GM10266 (cell line): Measurements from ENCODE around the gene ZNF354B.
"Not testable (repeated sequence)": the region's sequence is repeated elsewhere in the genome, so short reads cannot be mapped to it uniquely, and the experiment has no call there.

Experiments used
- DNase-seq: peaks from one replicate; pipeline ENCODE4 v3.0.0; 2012; ENCODE audit errors: extremely low spot score
- TF ChIP-seq, protein P1 (sequence below): IDR thresholded peaks from 2 replicates; pipeline ENCODE4 v1.5.1; 2012; ENCODE audit warnings: mild to moderate bottlenecking, low read depth; ENCODE audit not compliant: control insufficient read depth, insufficient read depth; ENCODE audit errors: missing control alignments

Gene ZNF354B

GRCh38 chr5:178854284-178854683 is 5.5 kb upstream of the ZNF354B start:
- no peak for DNase-seq

DNA sequence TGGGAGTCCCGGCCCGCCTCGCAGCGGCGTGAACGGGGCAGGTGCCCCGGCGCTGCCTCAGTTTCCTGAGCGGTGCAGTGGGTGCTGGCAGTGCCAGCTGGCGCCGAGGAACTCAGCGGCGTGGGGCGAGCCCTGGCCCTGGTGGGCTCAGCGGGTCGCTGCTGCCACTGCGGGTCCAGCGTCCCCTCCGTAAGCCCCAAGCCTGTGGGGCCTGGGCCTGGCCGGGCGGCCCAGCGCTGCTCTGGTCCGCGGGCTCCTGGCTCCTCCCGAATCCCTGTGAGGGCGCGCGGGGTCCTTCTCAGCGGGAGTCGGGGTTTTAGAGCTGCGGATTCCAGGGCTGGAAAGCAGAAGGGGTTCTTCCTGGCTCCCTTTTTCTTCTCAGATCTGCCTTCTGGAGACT is 862 bp downstream of the ZNF354B start:
- not testable (repeated sequence) for DNase-seq

More at GRCh38 chr5:178854284-178854683, 5.5 kb upstream of the ZNF354B start:
- TF ChIP-seq, protein P1, sequence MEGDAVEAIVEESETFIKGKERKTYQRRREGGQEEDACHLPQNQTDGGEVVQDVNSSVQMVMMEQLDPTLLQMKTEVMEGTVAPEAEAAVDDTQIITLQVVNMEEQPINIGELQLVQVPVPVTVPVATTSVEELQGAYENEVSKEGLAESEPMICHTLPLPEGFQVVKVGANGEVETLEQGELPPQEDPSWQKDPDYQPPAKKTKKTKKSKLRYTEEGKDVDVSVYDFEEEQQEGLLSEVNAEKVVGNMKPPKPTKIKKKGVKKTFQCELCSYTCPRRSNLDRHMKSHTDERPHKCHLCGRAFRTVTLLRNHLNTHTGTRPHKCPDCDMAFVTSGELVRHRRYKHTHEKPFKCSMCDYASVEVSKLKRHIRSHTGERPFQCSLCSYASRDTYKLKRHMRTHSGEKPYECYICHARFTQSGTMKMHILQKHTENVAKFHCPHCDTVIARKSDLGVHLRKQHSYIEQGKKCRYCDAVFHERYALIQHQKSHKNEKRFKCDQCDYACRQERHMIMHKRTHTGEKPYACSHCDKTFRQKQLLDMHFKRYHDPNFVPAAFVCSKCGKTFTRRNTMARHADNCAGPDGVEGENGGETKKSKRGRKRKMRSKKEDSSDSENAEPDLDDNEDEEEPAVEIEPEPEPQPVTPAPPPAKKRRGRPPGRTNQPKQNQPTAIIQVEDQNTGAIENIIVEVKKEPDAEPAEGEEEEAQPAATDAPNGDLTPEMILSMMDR = no peak

DNA sequence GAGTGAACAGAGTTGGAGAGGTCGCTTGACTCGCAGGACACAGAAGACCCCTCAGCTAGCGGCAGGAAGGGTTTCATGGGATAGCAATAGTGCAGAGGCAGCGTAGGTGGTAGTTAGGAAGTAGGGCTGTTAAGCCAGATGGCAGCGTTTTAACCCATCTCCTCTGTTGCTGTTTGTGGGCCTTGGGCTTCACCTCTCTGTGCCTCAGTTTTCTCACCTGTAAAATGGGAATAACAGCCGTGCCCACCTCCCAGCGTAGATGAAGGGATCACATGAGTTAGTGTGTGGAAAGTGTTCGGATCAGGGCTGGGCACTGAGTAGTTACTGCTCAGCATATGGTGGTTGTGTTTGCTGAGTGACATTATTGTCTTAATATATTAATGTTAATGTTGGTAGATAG is 1.9 kb downstream of the ZNF354B start:
- TF ChIP-seq, protein P1 = no peak
- no peak for DNase-seq

DNA sequence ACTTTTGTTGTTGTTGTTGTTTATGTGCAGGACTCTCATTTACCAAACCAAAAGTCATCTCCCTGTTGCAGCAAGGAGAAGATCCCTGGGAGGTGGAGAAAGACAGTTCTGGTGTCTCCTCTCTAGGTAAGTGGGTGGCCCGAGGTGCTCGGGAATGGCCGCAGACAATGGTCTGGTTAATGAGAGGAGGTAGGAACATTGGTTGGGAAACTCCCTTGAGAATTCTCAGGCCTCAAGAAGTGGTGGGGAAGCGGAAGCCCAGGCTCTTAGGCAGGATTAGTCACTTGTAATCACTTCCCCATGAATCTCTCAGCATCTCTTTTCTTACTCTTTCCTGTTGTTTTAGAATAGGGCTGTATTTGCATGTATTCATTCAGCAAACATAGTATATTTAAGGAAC is 7.2 kb downstream of the ZNF354B start:
- DNase-seq = no peak
- TF ChIP-seq, protein P1 = no peak

DNA sequence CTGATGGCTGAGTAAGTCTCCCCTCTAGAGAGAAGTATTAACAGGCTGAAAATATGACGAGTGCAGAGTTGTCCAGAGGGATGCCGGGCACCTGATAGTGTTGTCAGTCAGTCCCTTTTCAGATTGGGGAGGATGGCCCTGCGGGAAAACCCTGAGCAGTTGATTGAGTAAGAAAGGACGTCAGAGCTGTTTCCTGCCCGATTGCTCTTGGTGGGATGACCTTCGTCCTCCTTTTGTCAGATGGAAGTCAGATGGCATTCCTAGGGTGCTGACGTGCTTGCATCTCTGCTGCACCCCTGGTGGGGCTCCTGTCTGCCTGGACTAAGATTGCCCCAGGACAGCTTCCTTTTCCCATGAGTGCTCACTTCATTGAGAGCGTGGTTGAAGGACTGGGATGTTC is 9.8 kb downstream of the ZNF354B start:
- no peak for DNase-seq
- TF ChIP-seq, protein P1 = no peak

DNA sequence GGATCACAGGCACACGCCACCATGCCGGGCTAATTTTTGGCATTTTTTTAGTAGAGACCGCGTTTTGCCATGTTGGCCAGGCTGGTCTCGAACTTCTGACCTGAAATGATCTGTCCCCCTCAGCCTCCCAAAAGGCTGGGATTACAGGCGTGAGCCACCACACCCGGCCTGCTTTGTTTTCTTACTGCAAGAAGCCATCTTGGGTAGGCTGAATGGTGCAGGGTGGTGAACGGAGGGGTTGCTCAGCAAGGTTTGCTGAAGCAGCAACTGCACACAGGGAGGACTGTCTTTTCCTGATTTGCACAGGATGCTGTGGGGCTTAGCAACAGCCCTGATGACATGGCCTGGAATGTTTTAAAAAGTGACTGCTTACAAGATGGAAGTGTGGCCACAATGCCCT is 10.7 kb downstream of the ZNF354B start:
- TF ChIP-seq, protein P1 = no peak
- DNase-seq = no peak

- TF ChIP-seq, protein P1 = no peak
- DNase-seq = no peak
Measured at GRCh38 chr5:178872302-178872701, 12.5 kb downstream of the ZNF354B start.

- DNase-seq = not testable (repeated sequence)
Measured at GRCh38 chr5:178883115-178883694, 23.5 kb downstream of the ZNF354B start.
